ENCODE data around the gene SKOR1. TPM values are rescaled to one million over a fixed set of nuclear protein-coding genes. Genes with fewer than 3 reads are reported as not detected.

SKOR1 gene
- total and polyA plus RNA-seq, 10 of the 15 experiments (the other 5 are each of a cell fraction or from before 2014, with no cell fraction given) = 0.04 to 0.36 (median 0.10) TPM; not detected in 4

DNA sequence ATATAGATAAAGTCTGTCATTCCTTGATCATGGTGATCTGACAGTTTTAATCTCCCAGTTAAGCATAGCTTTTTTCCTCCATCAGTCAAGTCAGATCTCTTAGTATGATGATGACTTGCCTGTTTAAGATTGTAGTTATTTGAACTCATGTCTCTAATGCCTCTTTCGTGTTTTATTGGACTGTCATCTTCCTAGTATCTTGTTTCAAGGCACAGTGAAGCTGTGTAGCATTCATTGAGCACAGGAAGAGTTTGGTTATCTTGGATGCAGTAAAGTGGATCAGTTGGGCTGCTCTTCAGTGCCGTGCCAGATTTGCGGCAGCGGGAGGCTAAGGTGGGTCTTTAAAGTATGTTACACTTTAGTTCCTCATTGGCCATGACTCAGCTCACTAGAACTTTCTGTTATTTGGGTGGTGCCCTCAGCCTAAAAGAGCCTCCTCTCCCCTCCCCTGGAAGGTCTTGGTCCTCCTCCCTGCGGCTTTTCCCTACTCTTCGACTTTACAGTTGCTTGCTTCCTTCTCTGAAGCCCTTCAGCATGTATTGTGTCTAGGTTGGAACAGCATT lies 45.7 kb upstream of the SKOR1 start (continued):
- TF ChIP-seq EGR1 (IDR thresholded peaks at IDR 0.05; ENCODE audit: borderline replicate concordance in 1 of 2, low read depth in 2 of 2, low read length in 2 of 2) = no peak
- TF ChIP-seq, protein P1, sequence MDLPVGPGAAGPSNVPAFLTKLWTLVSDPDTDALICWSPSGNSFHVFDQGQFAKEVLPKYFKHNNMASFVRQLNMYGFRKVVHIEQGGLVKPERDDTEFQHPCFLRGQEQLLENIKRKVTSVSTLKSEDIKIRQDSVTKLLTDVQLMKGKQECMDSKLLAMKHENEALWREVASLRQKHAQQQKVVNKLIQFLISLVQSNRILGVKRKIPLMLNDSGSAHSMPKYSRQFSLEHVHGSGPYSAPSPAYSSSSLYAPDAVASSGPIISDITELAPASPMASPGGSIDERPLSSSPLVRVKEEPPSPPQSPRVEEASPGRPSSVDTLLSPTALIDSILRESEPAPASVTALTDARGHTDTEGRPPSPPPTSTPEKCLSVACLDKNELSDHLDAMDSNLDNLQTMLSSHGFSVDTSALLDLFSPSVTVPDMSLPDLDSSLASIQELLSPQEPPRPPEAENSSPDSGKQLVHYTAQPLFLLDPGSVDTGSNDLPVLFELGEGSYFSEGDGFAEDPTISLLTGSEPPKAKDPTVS (IDR thresholded peaks at IDR 0.05; ENCODE audit: low read depth, low read length) = no peak

DNA sequence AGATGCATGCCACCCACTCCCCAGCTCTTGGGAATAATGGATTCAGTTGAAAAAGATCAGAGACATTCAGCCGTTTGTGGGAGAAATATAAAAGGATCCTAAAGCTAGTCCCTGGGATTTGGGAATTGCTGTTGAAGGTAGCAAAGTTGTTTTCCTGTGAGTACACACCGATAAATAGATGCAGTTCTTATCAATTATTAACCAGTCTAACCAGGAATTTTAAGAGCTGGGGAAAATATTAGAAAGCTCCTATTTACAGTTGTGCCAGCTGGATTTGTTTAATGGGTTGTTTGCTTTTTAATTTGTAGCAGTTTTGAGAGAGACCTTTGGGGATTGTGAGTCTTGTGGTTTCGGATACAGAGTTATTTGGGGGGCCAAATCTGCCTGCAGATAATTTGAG lies 44.2 kb upstream of the SKOR1 start:
- no TSS peak for BruUV-seq (replicated peaks)
- Histone ChIP-seq H3K9ac (ENCODE audit: control insufficient read depth, insufficient read depth, low read length) (no peak overlapping the region), H3K27ac (ENCODE audit: control insufficient read depth, insufficient read depth) (no peak overlapping the region), H3K4me3 (no peak overlapping the region), H3K36me3 (ENCODE audit: control insufficient read depth in 2 of 2, insufficient read depth in 2 of 2, low read length in 1 of 2) (no peaks in the 10 kb centered on the region), H3K4me1 (ENCODE audit: control insufficient read depth, insufficient read depth, low read length) (peaks cover 33% of the 10 kb centered on the region), H3K9me3 (replicated peaks; ENCODE audit: control insufficient read depth, insufficient read depth, low read length) (no peaks in the 10 kb centered on the region), H2AFZ (ENCODE audit: control insufficient read depth, low read depth, low read length) (no peak overlapping the region), H3K4me2 (ENCODE audit: control insufficient read depth, insufficient read depth) (no peak overlapping the region), H3K79me2 (ENCODE audit: control insufficient read depth, insufficient read depth, low read length) (no peaks in the 10 kb centered on the region), H3K27me3 (replicated peaks in 1 of 2; ENCODE audit: control insufficient read depth in 2 of 2, insufficient read depth in 2 of 2, low read length in 1 of 2) (no peaks in the 10 kb centered on the region), H4K20me1 (ENCODE audit: control insufficient read depth, insufficient read depth) (no peaks in the 10 kb centered on the region)
- FAIRE-seq (no peak), ATAC-seq (no peak), DNase-seq (ENCODE audit: low read depth, low spot score) (no peak)
- ChIA-PET RAD21 (ENCODE audit: unreplicated experiment) (interaction anchor here (1.3 kb wide), 1 partner anchor 54 kb away, joined by 3 read pairs; no protein-coding TSS in a partner anchor), POLR2A (no interaction called here), CTCF (interaction anchor here (0.8 to 5.6 kb wide), 3 partner anchors 51 to 292 kb away, joined by 3 to 52 read pairs (median 40); no protein-coding TSS in a partner anchor), SMC1A (ENCODE audit: uncharacterized antibody, unreplicated experiment) (interaction anchor here (0.5 to 8.3 kb wide), 7 partner anchors 10 to 382 kb away, joined by 3 to 50 read pairs (median 4); no protein-coding TSS in a partner anchor)
- in situ Hi-C loops (cut with MboI) (no loop called here), intact Hi-C loops (cut with micrococcal nuclease; ENCODE audit: unreplicated experiment) (no loop called here)
- no peak for TF ChIP-seq POLR2A (IDR thresholded peaks at IDR 0.05; ENCODE audit: low read depth, low read length)
- no peak for TF ChIP-seq TCF12 (IDR thresholded peaks at IDR 0.05; ENCODE audit: low read depth, low read length)
- no peak for TF ChIP-seq NR2F1 (conservative IDR thresholded peaks at IDR 0.05)
- TF ChIP-seq PML (IDR thresholded peaks at IDR 0.05; ENCODE audit: low read length) = no peak
- WGBS (ENCODE audit: insufficient coverage, insufficient replicate concordance, low lambda C conversion rate, missing lambda C conversion rate) = 92% methylated on average over 3 of the region's 3 CpGs

All from GM12878 (cell line).